Measurements from ENCODE around the gene HRCT1.
"Not testable (repeated sequence)": the region's sequence is repeated elsewhere in the genome, so short reads cannot be mapped to it uniquely, and the experiment has no call there.

HRCT1 gene

DNA sequence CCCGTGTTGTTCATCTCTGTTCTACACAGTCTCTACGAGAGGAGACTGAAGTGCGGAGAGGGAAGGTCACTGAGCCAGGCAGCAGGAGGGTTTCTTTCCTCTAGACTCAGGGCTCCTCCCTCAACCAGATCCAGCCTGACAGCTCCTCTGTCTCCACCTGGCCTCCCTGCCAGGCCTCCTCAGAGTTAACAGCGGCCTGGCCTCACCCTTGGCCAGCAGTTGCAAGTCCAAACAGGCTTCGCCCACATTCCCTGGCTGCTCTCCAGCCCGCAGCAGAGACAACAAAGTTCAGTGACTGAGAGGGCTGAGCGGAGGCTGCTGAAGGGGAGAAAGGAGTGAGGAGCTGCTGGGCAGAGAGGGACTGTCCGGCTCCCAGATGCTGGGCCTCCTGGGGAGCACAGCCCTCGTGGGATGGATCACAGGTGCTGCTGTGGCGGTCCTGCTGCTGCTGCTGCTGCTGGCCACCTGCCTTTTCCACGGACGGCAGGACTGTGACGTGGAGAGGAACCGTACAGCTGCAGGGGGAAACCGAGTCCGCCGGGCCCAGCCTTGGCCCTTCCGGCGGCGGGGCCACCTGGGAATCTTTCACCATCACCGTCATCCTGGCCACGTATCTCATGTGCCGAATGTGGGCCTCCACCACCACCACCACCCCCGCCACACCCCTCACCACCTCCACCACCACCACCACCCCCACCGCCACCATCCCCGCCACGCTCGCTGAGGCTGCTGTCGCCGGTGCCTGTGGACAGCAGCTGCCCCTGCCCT is at the start of gene HRCT1:
HRCT1 (plus strand) TSS at position 291 of the 768 bp plus-strand sequence; CDS start at position 377, 86 bp downstream.
- peak in 3 of 10 donors; percentile 41 to 86 (median 82) for DNase-seq
- intact Hi-C loops (cut with DNase I) = no loop called here

DNA sequence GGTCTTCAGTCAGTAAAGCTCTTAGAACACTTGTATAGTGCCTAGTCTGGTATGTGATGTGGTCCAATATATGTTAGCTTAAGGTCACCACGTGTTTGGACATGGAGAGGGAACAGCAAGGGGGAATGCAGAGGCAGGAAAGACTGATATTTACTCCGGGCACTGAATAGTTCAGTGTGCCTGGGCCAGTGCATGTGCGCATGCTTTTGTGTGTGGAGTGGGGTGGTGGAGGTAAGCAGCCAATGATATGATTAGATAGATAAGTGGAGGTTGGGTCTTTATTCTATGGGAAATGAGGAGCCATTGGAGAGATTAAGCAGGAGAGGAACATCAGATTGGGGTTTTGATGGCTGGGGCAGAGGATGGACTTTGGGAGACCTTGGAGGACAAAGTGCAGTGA is 49.8 kb upstream of the HRCT1 start:
- intact Hi-C loops (cut with DNase I) = no loop called here
- no peak for DNase-seq

DNA sequence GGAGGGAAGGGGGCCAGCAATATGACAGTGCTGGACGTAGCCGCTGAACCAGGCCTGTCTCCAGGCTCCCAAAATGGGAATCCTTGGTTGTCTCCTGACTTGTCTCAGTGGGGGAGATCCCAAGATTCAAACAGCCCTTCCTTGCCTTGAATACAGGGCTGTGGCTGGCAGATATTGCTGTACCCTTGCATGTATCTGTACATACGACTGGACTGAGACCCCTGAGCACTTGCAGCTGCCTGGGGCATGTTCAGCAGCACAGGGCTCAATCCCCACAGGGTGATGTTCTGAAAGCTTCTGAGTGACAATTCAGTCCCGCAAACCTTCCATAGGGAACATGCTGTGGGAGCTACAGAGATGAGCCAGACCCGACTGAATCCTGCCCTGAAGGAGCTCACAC is 49.1 kb upstream of the HRCT1 start:
- intact Hi-C loops (cut with DNase I) = no loop called here

DNA sequence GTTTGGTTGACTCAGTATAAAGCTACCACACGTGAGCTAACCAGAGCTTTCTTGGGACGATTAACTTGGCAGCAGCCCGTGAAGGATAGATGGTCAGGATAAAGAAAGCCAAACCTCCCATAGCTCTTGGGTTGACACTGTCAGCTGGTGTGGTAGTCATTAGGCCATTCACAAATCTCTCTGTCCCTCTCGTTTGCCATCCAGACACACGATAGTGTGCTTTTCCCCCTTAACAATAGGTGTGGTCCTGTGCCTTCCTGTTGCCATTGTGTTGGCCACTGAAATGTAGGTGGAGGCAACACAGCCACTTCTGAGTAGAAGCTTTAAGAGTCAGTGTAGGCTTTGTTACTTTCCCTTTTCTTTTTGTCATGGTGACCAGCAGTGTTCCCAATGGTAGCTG is 47.5 kb upstream of the HRCT1 start:
- intact Hi-C loops (cut with DNase I) = no loop called here
- DNase-seq = no peak

More for the DNA sequence above, 49.1 kb upstream of the HRCT1 start:
- no peak for DNase-seq

DNA sequence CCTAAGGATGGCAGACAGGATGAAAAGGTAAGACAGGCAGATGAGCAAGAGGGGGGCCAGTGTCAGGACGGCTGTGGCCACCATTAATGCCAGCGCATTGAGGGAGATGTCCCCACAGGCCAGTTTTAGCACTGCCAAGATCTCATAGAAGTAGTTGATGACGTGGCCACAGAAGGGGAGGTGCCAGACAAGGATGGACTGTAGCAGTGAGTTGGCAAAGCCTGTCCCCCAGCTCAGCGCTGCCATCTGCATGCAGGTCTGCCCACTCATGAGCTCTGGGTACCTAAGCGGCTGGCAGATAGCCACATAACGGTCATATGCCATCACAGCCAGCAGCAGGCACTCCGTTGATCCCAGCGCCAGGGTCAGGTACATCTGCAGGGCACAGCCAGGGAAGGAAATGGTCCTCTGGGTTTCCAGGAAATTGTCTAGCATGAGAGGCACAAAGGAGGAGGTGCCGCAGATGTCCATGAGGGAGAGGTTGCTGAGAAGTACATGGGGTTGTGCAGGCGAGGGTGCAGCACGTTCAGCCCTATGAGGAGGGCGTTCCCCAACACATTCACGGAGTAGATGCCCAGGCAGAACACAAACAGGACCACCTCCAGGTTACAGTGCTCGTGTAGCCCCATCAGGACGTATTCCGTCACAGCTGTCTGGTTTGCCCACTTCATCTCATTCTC is 46.6 kb upstream of the HRCT1 start:
- peak in 7 of 10 donors; percentile 36 to 91 (median 66) for DNase-seq
- intact Hi-C loops (cut with DNase I) = no loop called here

DNA sequence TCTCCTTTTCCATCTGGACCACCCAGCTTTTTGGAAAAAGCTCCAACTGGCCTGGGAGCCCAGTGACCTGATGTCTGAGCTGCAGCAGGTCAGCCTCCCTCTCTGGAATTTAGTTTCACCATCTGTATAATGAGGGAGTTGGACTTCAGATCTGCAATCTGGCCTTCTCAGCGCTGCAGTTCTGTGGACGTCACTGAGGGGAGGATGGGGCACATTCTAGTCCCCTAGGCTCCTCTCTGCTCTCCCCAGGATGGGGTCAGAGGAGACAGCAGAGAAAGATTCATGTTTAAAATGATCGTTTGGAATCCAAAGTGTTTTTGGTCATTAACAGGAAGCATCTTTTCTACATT is 46.0 kb upstream of the HRCT1 start:
- intact Hi-C loops (cut with DNase I) = no loop called here
- DNase-seq = no peak

DNA sequence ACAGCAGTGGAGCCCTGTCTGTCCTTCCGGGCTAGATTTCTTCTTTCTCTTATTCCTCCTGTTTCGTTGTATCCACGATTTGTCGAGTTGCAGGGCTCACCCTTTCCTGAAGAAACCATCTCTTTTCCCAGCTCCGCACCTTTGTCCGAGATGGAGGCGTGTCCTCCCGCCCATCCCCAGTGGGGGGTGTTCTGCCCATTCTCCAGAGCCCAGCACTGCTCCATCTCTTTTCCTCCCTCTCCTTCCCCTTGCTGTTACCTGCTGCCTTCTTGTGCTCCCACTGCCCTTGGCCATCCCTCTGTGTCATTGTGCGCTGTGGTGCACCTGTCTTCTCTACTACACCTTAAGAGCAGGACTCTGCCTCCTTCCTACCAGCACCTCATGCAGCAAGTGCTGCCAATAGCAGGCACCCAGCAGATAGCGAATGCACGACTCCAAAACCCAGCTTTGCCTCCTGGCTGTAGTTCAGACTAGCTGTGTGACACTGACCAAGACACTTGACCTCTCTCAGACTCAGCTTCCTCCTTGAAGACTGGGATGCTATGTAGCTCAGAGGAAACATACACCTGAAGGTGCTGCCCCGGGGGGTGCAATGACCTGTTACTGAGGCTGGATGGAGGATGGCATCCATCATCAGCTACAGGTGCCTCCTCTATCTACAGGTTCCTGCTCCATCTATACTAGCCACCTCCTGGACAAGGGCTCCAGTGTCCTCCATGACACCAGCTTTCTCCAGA is 44.7 kb upstream of the HRCT1 start:
- intact Hi-C loops (cut with DNase I) = no loop called here
- DNase-seq = no peak

DNA sequence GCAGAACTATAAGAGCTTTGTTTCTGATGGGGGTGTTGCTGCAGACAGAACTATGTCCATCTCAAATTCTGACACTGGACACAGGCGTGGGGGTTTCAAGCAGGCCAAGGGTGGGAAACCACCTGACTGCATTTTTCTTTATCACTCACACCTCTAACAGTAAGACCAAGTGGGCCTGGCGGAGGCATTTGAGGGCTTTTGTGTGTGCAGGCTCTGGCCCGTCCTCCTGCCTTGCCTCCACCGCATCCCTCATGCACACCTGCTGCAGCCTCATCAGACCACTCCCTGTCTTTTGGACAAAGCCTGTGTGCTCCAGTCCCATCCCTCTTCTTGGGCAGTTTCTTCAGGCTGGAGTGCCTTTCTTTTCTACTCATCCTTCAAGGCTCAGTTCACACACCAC is 43.7 kb upstream of the HRCT1 start:
- intact Hi-C loops (cut with DNase I) = no loop called here
- no peak for DNase-seq

DNA sequence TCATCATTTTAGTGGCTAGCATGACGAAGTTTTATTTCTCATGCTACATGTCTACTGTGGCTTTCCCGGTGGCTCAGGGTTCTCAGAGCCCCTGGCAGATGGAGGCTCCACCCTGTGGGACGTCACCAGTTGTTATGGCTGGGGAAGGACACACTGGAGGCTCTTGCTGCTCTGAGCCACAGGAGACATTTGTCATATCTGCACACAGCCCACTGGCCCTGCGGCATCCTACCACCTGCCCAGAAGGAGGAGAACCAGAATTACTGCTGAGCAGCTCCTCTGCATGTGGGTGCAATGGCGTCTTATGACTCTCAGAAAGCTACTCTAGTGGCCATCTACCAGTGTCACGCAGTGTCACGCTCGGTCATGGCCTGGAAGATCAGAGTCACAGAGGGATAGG is 42.4 kb upstream of the HRCT1 start:
- no peak for DNase-seq
- intact Hi-C loops (cut with DNase I) = no loop called here

DNA sequence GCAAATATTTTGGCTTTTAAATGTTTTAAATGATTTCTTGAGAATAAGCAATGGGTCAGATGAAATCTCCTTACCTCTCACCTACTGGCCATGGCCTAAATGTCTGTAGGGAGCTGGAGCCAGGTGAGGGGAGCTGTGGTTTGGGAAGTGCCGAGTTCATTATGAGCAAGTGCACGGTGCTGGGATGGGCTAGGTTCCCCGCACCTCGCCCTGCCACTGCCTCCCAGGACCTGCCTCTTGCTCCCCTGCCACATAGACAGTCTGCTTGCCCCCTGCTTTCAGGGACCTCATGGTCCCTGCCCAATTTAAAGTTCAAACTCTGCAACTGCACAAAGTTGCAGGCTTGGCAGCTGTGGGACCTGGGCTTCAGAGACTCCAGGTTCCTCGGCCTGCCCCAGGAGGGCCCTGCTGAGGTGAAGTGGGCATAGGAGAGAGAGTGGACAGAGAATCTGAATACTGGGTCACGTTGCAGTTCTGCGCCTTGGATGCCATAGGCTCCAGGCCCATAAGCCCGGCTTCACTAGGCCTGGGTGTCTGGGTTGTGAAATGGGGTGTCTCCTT is 41.2 kb upstream of the HRCT1 start:
- intact Hi-C loops (cut with DNase I) = no loop called here
- no peak for DNase-seq

DNA sequence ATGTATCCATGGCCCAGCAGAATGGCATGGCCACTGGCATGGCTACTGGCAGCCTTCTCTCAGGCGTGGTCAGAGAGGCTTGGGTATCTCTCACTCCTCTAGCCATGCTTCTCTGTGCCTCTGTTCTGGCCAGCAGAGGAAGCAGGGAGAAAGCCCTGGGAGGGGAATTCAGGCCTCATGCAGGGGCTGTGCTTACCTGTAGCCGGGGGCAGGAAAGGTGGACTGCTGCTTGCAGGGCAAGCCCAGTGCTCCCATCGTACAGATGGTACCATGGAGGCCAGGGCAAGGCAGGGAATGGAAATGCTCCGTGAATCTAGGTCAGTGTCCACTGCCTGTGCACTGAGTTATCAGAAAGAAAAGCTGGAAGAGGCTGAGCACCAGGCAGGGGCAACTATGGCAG is 38.5 kb upstream of the HRCT1 start:
- no peak for DNase-seq
- intact Hi-C loops (cut with DNase I) = no loop called here

DNA sequence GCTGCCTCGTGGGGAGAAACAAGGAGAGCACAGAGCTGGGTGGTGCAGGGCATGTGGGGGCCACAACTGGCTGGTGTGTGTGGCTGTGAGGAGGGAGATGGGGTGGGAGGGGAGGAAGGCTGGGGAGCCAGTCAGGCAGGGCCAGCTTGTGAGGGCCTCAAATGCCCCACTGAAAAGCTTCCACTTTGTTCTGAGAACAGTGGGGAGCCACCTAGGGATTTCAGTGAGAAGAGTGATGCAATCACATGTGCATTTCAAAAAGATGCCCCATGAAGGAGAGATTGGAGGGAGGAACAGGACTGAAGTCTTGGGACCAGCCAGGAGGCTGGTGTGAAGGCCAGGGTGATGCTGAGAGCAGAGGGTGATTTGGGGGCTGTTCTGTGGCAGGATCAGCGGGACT is 37.1 kb upstream of the HRCT1 start:
- intact Hi-C loops (cut with DNase I) = no loop called here
- no peak for DNase-seq

DNA sequence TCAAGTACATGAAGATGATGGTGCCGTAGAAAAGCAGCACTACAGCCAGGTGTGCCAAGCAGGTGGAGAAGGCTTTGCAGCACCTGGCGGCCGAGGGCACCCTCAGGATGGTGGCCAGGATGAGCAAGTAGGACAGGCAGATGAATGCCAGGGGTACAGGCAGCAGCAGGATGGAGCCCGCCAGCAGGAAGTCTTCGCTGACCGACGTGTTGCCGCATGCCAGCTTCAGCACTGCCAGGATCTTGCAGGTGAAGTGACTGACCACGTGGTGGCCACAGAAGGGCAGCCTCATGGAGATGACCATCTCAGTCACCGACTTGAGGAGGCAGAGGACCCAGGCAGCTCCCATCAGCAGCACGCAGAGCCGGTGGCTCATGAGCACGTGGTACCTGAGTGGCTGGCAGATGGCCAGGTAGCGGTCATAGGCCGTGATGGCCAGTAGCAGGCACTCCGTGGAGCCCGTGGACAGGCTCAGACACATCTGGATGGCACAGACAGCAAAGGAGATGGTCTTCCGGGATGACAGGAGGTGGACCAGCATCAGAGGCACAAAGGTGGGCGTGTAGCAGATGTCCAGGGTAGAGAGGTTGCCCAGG is 36.3 kb upstream of the HRCT1 start:
- no peak for DNase-seq
- intact Hi-C loops (cut with DNase I) = no loop called here

DNA sequence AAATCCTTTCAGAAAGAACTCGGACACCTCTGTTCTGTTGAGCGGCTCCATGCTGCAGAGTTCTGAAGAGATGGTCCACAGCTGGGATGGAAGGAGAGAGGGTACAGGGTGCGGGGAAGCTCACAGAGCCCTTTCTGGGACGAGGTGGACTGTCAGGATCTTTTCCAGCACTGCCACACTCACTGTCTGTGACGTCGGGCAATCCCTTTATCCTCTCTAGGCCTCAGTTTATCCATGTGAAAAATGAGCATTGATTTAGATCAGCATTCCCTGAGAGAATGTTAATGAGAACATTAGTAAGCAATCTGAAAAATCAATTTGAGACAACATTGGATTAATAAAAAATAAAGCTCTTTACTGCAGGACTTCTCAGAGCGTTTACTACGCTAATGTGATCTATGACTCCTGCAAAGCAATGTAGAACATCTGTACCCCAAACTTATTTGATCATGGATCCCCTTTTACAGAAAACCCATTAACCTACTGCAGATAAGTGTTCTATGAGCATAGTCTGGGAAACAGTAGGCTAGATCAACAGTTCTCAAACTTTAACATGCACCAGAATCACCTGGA is 35.6 kb upstream of the HRCT1 start, which contains the start of gene OR13J1:
OR13J1 (minus strand) TSS at position 51 of the 573 bp plus-strand sequence; CDS start at position 51, 0 bp downstream.
- DNase-seq = no peak
- intact Hi-C loops (cut with DNase I) = no loop called here

DNA sequence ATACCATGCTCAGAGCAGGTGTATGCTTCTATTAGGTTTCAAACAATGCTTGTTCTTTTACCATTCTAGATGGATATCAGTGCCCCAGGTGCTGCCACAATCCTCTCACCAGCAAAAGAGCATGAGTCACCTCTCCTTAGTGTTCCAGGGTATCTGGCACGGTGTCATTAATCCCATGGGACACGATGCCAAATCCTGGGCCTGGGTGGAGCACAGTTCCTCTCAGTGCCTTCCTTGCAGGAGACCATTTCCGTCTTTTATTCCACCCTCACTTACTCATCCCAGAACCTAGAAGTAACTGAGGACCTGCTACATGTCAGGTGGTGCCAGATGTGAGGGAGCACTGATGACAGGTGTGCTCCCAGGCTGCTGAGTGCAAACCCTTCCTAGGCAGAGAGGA is 34.5 kb upstream of the HRCT1 start:
- intact Hi-C loops (cut with DNase I) = no loop called here
- DNase-seq = no peak

DNA sequence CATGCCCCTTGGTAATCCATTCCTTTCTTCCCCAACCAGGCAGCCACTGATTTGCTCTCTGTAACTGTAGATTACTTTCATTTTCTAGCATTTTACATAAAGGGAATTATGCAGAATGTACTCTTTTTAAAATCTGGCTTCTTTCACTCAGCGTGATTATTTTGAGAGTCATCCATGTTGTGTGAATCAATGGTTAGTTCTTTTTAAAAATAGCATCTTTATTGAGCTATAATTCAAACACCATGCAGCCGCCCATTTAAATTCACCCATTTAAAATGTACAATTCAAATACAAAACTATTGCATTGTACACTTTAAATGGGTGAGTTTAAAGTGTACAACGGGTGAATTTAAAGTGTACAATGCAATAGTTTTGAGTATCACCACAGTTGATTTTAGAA is 33.5 kb upstream of the HRCT1 start:
- DNase-seq = no peak
- intact Hi-C loops (cut with DNase I) = no loop called here

DNA sequence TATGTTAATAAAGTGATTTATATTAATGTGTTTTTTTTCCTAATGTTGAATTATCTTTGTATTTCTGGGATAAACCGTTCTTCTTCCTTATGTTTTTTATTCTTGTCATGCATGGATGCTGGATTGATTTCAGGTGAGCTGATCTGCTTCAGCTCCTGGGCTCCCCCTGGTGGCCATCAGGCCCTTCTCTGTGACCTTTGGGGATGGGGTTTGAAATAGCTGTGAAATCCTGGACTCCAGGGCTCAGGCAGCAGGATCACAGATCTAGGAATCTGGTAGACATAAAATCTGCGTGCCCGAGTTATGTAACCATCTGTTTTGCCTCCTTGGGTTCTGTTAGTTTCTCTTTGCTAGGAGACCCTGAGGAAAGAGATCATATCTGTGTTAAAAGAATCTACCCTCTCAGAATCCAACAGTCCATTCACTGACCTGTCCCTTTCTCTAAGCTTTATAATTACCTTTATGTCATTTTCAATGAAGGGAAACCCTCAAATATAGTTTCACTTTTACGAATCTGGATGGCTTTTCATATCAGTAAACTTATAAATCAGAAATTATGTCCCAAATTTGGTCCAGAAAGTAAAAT is 23.6 kb upstream of the HRCT1 start:
- peak; percentile 58 to 97 (median 87) for DNase-seq
- intact Hi-C loops (cut with DNase I) = loop anchor here (2.0 kb wide), 2 partner anchors 56 to 92 kb away; partner anchors contain the start of gene NPR2

DNA sequence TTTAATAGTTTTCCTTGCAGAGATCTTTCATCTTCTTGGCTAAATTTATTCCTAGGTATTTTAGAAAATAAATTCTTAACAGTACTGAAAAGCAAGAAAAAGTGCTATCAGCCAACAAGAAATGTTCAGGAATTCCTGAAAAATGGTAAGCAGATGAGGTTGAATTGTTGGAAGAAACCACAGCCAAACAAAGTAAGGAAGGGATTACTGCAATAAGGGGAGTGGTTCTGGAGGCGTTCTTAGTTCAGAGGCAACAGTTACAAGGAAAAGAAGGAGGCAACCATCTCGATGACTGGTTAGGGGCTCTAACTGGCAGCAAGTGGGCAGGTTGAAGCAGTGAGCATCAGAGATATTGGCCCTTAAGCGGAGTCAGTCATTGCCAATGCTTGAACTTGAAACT is 23.0 kb upstream of the HRCT1 start:
- intact Hi-C loops (cut with DNase I) = loop anchor here (2.0 kb wide), 2 partner anchors 56 to 92 kb away; partner anchors contain the start of gene NPR2
- no peak for DNase-seq

DNA sequence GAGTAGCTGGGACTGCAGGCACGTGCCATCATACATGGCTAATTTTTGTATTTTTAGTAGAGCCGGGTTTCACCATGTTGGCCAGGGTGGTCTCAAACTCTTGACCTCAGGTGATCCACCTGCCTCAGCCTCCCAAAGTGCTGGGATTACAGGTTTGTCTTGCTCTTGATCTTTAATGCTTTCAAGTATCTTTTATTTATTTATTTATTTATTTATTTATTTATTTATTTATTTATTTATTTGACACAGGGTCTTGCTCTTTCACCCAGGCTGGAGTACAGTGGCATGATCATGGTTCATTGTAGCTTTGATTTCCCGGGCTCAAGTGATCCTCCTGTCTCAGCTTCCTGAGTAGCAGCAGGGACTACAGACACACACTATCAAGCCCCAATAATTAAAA is 21.1 kb upstream of the HRCT1 start:
- DNase-seq; intact Hi-C loops (cut with DNase I): not testable (repeated sequence)

DNA sequence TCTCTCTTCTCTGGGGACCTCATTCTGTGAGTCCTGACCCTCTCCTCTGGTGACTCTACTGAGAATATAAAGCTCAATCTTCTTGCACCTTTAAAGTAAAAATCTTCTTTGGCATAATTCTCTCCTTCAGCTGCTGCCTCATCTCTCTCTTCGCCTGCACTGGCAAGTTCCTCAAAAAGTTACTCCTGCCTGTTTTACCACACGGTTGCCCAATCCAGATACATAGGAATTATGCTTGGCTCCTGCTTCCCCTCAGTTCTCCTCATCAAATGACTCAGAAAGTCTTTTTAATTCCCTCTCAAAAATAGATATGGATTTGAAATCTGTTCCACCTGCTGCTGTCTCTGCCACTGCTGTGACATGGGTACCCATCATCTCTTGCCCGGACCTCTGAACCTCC is 14.4 kb upstream of the HRCT1 start:
- intact Hi-C loops (cut with DNase I) = no loop called here
- DNase-seq = no peak
